Right lobe of liver (tissue), 4 donors: ENCODE data around the gene ADARB2.

Source experiments
- CTCF ChIP-seq, 4 donors: fragments of 200-600 bp in 3 of 4; fragments of 450-650 bp in 1 of 4; IDR thresholded peaks; one replicate each; pipeline versions ENCODE4 v1.5.1 to v1.8.0; 2016 to 2022; ENCODE audit warnings: antibody characterized with exemption in 4 of 4, mild to moderate bottlenecking in 2 of 4
- POLR2A ChIP-seq: fragments of 450-650 bp; IDR thresholded peaks from one replicate; pipeline ENCODE4 v1.6.1; 2017; ENCODE audit warnings: antibody characterized with exemption, mild to moderate bottlenecking
- donor health status: DM: no; HTN: no; CAD: no.
- donor health status: DM: no; HTN: no; CAD: no.
- donor health status: DM: no; HTN: yes; CAD: no.

DNA sequence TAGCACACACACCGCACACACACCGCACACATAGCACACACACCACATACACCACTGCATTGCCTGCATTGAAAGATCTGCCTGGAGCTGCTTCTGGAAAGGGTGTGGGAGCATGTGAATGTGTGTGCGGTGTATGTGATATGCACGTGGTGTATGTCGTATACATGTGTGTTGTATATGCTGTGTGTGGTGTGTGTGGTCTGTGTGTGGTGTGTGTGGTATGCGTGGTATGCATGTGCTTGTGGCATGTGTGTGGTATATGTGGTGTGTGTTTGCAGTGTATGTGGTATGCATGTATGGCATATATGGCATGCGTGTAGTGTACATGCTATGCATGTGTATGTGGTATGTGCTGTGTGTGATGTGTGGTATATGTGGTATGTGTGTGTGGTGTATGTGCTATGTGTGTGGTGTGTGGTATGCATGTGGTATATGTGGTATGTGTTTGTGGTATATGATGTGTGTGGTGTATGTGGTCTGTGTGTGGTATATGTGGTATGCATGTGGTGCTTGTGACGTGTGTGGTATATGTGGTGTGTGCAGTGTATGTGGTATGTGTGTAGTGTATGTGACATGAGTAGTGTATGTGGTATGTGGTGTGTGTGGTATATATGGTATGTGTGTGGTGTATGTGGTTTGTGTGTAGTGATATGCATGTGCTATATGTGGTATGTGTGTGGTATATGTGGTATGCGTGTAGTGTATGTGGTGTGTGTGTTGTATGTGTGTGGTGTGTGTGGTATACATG lies 505.0 kb downstream of the ADARB2 start:
- TF ChIP-seq CTCF (IDR thresholded peaks at IDR 0.05) (no peak), POLR2A (no peak)
